GM10847 (cell line): Measurements from ENCODE around the gene JCHAIN.

Experiments
- POLR2A ChIP-seq: IDR thresholded peaks from 2 replicates; pipeline ENCODE4 v1.6.1; 2011; ENCODE audit not compliant: insufficient read length; ENCODE audit errors: extremely low read depth

Gene JCHAIN

GRCh38 chr4:70658418-70658817 is 7.9 kb downstream of the JCHAIN start:
- no peak for TF ChIP-seq POLR2A

- TF ChIP-seq POLR2A: no peak
Observed at GRCh38 chr4:70657326-70657725, 9.0 kb downstream of the JCHAIN start.

DNA sequence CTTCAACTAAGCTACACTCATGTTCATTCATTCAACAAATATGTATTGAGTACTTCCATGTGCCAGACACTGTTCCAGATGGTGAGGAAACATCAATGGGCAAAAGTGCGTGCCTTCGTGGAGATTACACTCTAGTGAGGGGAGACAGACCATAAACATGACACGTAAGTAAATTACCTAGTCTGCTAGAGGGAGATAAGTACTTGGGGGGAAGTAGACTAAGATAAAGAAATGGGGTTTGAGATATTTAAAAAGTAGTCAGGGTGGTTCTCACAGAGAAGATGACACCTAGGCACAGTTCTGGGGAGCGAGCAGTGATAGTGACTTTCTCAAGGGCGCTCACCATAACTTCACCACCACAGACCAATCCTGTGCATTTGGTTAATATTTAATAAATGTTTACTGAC is 11.7 kb downstream of the JCHAIN start:
- TF ChIP-seq POLR2A: no peak

- no peak for TF ChIP-seq POLR2A
Observed at GRCh38 chr4:70651864-70652506, 14.3 kb downstream of the JCHAIN start.

- no peak for TF ChIP-seq POLR2A
Observed at GRCh38 chr4:70640192-70640591, 26.1 kb downstream of the JCHAIN start.

DNA sequence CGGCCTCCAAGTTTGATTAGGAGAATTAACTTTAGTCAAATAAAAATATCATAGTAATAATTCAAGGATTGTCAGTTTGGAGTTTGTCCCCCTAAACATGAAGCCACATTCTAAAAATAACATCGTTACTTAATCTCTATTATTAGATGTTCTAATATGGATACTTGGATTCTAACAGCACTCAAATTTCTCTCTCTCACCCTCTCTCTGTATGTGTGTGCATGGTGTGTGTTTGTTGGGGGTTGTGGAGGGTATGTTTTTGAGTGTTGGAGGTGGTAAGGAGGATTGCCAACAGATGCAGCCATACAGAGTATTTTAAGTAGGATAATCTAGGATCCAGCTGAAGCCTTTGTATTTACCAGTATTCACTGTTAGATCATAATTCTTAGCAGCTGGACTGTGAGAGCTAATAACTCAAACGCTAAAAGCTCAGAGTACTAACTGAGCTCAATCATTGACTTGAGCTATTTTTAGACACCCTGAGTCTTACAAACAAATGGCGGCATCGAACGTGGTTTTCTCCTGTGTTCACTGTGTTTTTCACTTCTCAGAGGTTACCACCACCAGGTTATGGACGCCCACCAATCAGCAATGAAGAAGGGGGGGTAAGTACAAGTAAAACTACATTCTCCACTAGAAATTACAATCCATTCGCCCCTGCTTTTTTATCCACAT is 28.9 kb downstream of the JCHAIN start:
- no peak for TF ChIP-seq POLR2A

- TF ChIP-seq POLR2A: no peak
Observed at GRCh38 chr4:70634482-70634881, 31.8 kb downstream of the JCHAIN start.

DNA sequence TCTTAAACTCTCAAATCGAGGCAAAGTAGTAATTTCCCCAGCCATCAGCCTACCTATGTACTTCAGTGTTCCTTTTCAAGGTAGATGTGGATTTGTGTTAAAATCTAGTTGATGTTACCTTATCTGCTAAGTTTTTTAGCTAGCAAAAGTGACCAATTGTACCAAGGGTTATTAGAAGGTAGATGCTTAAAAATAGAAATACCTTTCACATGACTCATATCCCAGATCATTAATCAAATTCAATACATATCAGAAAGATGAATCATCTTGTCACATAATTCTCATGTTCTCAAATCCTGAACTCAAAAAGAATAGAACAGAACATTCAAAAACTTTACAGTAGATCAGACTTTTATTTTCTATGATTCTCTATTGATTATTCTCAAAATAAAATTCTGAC is 34.3 kb downstream of the JCHAIN start:
- TF ChIP-seq POLR2A: no peak

DNA sequence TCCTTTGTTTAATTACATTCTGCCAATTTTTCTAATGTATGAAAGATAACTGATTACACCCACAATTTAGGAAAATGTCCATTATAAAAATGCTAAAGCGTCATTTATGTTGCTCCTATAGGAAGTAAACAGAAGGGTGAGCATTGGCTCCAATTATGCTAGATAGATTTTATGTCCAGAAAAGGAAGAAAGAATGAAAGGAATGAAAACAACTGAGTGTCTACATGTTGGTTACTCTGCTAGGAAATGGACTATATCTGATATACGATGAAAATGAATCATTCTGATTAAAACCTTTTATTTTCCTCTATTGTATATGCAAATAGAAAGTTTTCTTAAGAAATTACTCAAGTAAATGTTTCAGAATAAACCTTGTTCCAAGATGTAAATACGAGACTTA is 36.1 kb downstream of the JCHAIN start:
- TF ChIP-seq POLR2A: no peak

DNA sequence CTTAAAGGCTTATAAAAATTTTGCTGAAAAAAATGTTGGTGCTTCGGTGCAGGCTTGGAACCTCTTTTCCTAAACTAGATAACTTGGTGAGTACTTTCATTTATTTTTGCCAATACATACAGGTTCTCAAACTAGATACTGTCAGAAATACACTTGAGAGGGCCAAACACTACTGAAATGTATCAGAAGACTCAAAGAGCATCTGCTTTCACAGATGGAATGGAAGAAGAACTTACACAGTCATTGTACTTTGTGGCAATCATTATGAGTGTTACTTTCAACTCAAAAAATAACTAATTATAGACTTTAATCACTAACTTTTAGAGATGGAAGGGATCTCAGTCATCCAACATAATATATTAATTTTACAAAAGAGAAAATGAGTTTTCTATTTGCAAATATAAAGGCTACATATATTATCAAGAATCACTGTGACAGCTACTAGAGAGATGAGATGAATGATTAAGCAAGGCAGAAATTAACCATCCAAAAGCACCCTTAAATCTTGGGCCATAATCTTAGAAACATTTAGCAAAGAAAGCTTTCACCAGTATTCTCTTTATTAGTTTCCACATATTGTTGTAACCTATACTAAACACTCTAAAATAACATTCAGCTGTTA is 36.7 kb downstream of the JCHAIN start:
- no peak for TF ChIP-seq POLR2A

GRCh38 chr4:70628444-70628843 is 37.9 kb downstream of the JCHAIN start, which contains the start of gene ENAM:
Gene ENAM, plus strand, starts transcription at chr4:70628744. Its CDS starts 757 bp downstream, at chr4:70629501.
- no peak for TF ChIP-seq POLR2A

DNA sequence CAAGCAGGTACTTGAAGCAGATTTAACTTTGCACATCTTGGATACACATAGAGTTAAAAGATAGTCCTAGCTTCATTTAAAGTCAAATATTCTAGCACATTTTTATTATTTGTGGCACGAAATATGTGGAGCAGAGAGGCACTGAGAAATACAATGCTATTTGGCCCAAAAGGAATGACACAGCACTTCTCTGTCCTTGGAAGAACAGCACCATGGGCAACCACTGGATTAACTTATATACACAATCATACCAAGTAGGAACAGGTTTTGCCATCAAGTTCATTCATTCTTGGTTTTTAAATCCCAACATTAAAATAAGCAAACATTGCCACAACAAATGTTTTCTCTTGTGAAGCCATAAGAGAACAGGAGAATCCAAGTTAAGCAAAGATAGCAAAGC is 38.7 kb downstream of the JCHAIN start:
- TF ChIP-seq POLR2A: no peak

GRCh38 chr4:70624226-70624793 is 42.0 kb downstream of the JCHAIN start:
- no peak for TF ChIP-seq POLR2A

DNA sequence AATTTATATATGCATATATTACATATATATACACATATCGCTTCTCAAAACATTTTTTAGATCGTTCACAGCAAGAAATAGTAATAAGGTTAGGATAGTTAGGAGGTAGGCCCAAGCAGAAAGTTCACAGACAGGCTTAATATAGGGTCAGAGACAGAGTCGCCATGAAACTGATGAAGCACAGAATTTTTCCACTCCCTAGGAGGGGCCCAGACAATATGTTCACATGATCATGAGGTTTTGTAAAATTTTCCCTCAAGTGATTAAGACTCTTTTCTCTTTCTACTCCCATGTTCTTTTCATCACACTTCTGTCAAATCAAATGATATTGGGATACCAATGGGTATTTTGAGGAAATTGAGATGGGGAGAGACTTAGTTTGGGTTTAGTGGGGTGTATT is 43.0 kb downstream of the JCHAIN start:
- no peak for TF ChIP-seq POLR2A

GRCh38 chr4:70619778-70620177 is 46.5 kb downstream of the JCHAIN start:
- no peak for TF ChIP-seq POLR2A

DNA sequence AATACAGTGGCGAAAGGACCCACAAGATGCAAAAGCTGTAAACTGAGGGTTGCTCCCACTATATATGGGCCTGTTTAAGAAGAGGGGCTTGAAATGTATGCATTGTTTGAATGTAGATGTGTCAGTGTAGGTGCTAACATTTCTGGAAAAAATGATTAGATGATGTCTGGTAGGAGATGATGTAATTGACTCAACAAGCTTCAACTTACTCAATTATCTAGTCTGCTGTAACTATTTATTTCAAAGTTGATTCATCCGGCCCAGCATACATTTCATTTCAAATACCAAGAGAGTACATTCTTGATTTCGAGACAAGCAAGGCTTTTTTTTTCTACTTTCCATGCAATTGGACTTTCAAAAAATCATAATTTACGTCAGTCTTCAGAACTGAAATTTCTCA is 47.0 kb downstream of the JCHAIN start:
- TF ChIP-seq POLR2A: no peak
